K562 (cell line): ENCODE results near the gene TCP10L. TPM values are rescaled to one million over a fixed set of nuclear protein-coding genes. Genes with fewer than 3 reads are reported as not detected.

Experiments
- CBX5 ChIP-seq: IDR thresholded peaks from 2 replicates; pipeline ENCODE4 v1.6.1; 2014; ENCODE audit warnings: low read depth, borderline replicate concordance
- CCNT2 ChIP-seq: IDR thresholded peaks from 2 replicates; pipeline ENCODE4 v1.6.1; 2011; ENCODE audit warnings: borderline replicate concordance, low read depth, mild to moderate bottlenecking, moderate library complexity, mixed read lengths, low read length; ENCODE audit not compliant: insufficient read length; ENCODE audit errors: extremely low read depth
- HCFC1 ChIP-seq: IDR thresholded peaks from 2 replicates; pipeline ENCODE4 v1.6.1; 2012; ENCODE audit warnings: low read depth, low read length, improper control_type of control experiment
- HNRNPK ChIP-seq: fragments of 200-400 bp; formaldehyde crosslinking; IDR thresholded peaks from one replicate; pipeline ENCODE4 v1.6.1; 2018; ENCODE audit warnings: mild to moderate bottlenecking, low read depth, low read length; ENCODE audit not compliant: poor library complexity, severe bottlenecking
- MGA ChIP-seq: fragments of 450-650 bp; IDR thresholded peaks from 2 replicates; pipeline ENCODE4 v1.6.1; 2016; ENCODE audit warnings: mild to moderate bottlenecking, moderate library complexity
- MTA2 ChIP-seq: fragments of 450-650 bp; IDR thresholded peaks from 2 replicates; pipeline ENCODE4 v1.6.1; 2016; ENCODE audit warnings: low read depth
- PHF20 ChIP-seq: fragments of 450-650 bp; IDR thresholded peaks from 2 replicates; pipeline ENCODE4 v1.6.1; 2018; ENCODE audit not compliant: partially characterized antibody
- RAD21 ChIP-seq, 2 experiments: fragments of 250-450 bp in 1 of 2; fragments of 450-650 bp in 1 of 2; sonication (Bioruptor Pico) in 1 of 2; formaldehyde crosslinking in 1 of 2; IDR thresholded peaks in 1 of 2; conservative IDR thresholded peaks in 1 of 2; 2 replicates each; pipeline versions ENCODE4 v1.4.0 to v1.8.0; 2020 to 2022; ENCODE audit warnings: mild to moderate bottlenecking in 2 of 2, moderate library complexity in 1 of 2
- RBM17 ChIP-seq: fragments of 200-400 bp; formaldehyde crosslinking; IDR thresholded peaks from 2 replicates; pipeline ENCODE4 v1.6.1; 2017; ENCODE audit warnings: low read depth, mild to moderate bottlenecking, low read length, borderline replicate concordance
- U2AF1 ChIP-seq: fragments of 200-400 bp; formaldehyde crosslinking; optimal IDR thresholded peaks from 2 replicates; pipeline ENCODE3; 2017; ENCODE audit warnings: mild to moderate bottlenecking, low read depth, low read length, moderate library complexity
- UBTF ChIP-seq, 2 experiments: IDR thresholded peaks; 2 replicates each; pipeline ENCODE4 v1.6.1; 2012; ENCODE audit warnings: improper control_type of control experiment in 2 of 2, low read depth in 2 of 2, low read length in 2 of 2, borderline replicate concordance in 1 of 2
- ZEB2 ChIP-seq: fragments of 450-650 bp; IDR thresholded peaks from 2 replicates; pipeline ENCODE4 v1.6.1; 2016
- polyA plus RNA-seq, 8 experiments: library from polyadenylated mRNA; depleted of rRNA in 4 of 8; stranded (reverse) in 5 of 8; unstranded in 3 of 8; fragments of >200 nt; fragmentation: Nextera tagmentation in 2 of 8; fragmentation: Illumina TruSeq in 1 of 8; extraction: Ambion mirVana in 2 of 8; extraction: Trizol in 1 of 8; gene quantifications; 2 replicates each; pipeline versions ENCODE4 v1.2.1 to v1.2.3, GENCODE V29; 2011 to 2014; ENCODE audit warnings: inconsistent platforms in 1 of 8, missing spikeins in 1 of 8
- total RNA-seq, 7 experiments: library from RNA; depleted of rRNA in 6 of 7; stranded (reverse); fragments of >200 nt in 6 of 7; fragmentation: Illumina TruSeq in 2 of 7; extraction: Trizol in 2 of 7; gene quantifications; 2 replicates each; pipeline versions ENCODE4 v1.2.1 to v1.2.3, GENCODE V29; 2011 to 2021; ENCODE audit warnings: low replicate concordance in 1 of 7

The TCP10L gene
- total and polyA plus RNA-seq, 9 of the 15 experiments (the other 6 are each of a cell fraction or from before 2014, with no cell fraction given): 0.34 to 0.91 (median 0.56) TPM; not detected in 2

- no peak for TF ChIP-seq HNRNPK
- TF ChIP-seq HCFC1: peak; percentile 39; the same call in 1 of the 2 replicates
- no peak for TF ChIP-seq MTA2
- no peak for TF ChIP-seq CCNT2
- peak; percentile 58 to 60; a peak in 1 of 4 replicates for TF ChIP-seq UBTF (IDR thresholded peaks at IDR 0.05; ENCODE audit: borderline replicate concordance in 1 of 2, low read depth in 2 of 2, low read length in 2 of 2)
- peak; percentile 83 for TF ChIP-seq MGA
- TF ChIP-seq PHF20: no peak
- TF ChIP-seq CBX5: no peak
- peak; percentile 37 to 75 for TF ChIP-seq RAD21 (CRISPR knock-in tag; conservative IDR thresholded peaks at IDR 0.05 in 1 of 2, IDR thresholded peaks at IDR 0.05 in 1 of 2)
- TF ChIP-seq RBM17: no peak
- 0 out of 2 replicates have a peak, but pooled peaks have one; percentile 34 for TF ChIP-seq ZEB2
- no peak for TF ChIP-seq U2AF1
These were observed 15.8 kb downstream of the TCP10L start (continued) for GRCh38 chr21:32569261-32570230.
